Measurements from ENCODE around the gene EEFSEC.
A peak's percentile ranks its signal among the peaks of the same experiment; 100 is the strongest.

The EEFSEC gene

GRCh38 chr3:128320551-128321340 is 167.5 kb downstream of the EEFSEC start:
- DNase-seq: no peak

- no peak for DNase-seq
These were observed 168.1 kb downstream of the EEFSEC start for GRCh38 chr3:128321418-128321817.

GRCh38 chr3:128322030-128323022 is 169.0 kb downstream of the EEFSEC start:
- peak; percentile 52 for DNase-seq

GRCh38 chr3:128323206-128324081 is 170.2 kb downstream of the EEFSEC start:
- DNase-seq: no peak

- DNase-seq: no peak
These were observed 171.8 kb downstream of the EEFSEC start for GRCh38 chr3:128324911-128325592.

GRCh38 chr3:128326051-128326823 is 173.0 kb downstream of the EEFSEC start:
- DNase-seq: no peak

GRCh38 chr3:128327606-128328031 is 174.3 kb downstream of the EEFSEC start:
- no peak for DNase-seq

GRCh38 chr3:128328546-128329458 is 175.5 kb downstream of the EEFSEC start:
- DNase-seq: no peak

GRCh38 chr3:128329491-128330213 is 176.4 kb downstream of the EEFSEC start:
- DNase-seq: no peak

- DNase-seq: no peak
These were observed 177.0 kb downstream of the EEFSEC start for GRCh38 chr3:128330214-128330842.

- DNase-seq: no peak
These were observed 180.9 kb downstream of the EEFSEC start for GRCh38 chr3:128334086-128334645.

GRCh38 chr3:128334766-128335165 is 181.5 kb downstream of the EEFSEC start:
- DNase-seq: no peak

GRCh38 chr3:128335621-128336296 is 182.5 kb downstream of the EEFSEC start:
- DNase-seq: no peak

GRCh38 chr3:128336337-128337156 is 183.3 kb downstream of the EEFSEC start:
- DNase-seq: no peak

GRCh38 chr3:128337305-128337704 is 184.0 kb downstream of the EEFSEC start:
- no peak for DNase-seq

GRCh38 chr3:128338536-128339330 is 185.5 kb downstream of the EEFSEC start:
- DNase-seq: no peak
